Liver (tissue), 3 donors: ENCODE data around the gene ABCB9.

ENCODE experiments used
- CTCF ChIP-seq: fragments of 150-350 bp; IDR thresholded peaks from 2 replicates; pipeline ENCODE4 v1.5.1; 2017; ENCODE audit warnings: improper control_type of control experiment, low read depth, low read length; ENCODE audit not compliant: missing input control
- EGR1 ChIP-seq, 2 donors: IDR thresholded peaks; 2 replicates each; pipeline ENCODE4 v1.6.1; 2016 to 2018; ENCODE audit warnings: antibody characterized with exemption in 2 of 2, low read depth in 2 of 2
- FOXA1 ChIP-seq: IDR thresholded peaks from 2 replicates; pipeline ENCODE4 v1.6.1; 2016; ENCODE audit warnings: antibody characterized with exemption
- FOXA2 ChIP-seq: IDR thresholded peaks from 2 replicates; pipeline ENCODE4 v1.6.1; 2016; ENCODE audit warnings: antibody characterized with exemption
- GABPA ChIP-seq, 2 donors: IDR thresholded peaks in 1 of 2; conservative IDR thresholded peaks in 1 of 2; 2 replicates each; pipeline ENCODE4 v1.6.1; 2016; ENCODE audit warnings: antibody characterized with exemption in 2 of 2, mild to moderate bottlenecking in 1 of 2, moderate library complexity in 1 of 2
- HNF4A ChIP-seq, 2 donors: conservative IDR thresholded peaks; 2 replicates each; pipeline ENCODE4 v1.6.1; 2016; ENCODE audit warnings: antibody characterized with exemption in 2 of 2, mild to moderate bottlenecking in 2 of 2
- JUND ChIP-seq, 2 donors: IDR thresholded peaks; 2 replicates each; pipeline ENCODE4 v1.6.1; 2016; ENCODE audit warnings: antibody characterized with exemption in 2 of 2
- MAX ChIP-seq: IDR thresholded peaks from 2 replicates; pipeline ENCODE4 v1.6.1; 2016; ENCODE audit warnings: antibody characterized with exemption
- RAD21 ChIP-seq, 2 donors: IDR thresholded peaks; 2 replicates each; pipeline ENCODE4 v1.6.1; 2016; ENCODE audit warnings: antibody characterized with exemption in 2 of 2, mild to moderate bottlenecking in 2 of 2
- REST ChIP-seq: IDR thresholded peaks from 2 replicates; pipeline ENCODE4 v1.6.1; 2016; ENCODE audit warnings: antibody characterized with exemption, mild to moderate bottlenecking
- RXRA ChIP-seq, 2 donors: IDR thresholded peaks; 2 replicates each; pipeline ENCODE4 v1.6.1; 2017 to 2018; ENCODE audit warnings: antibody characterized with exemption in 2 of 2, mild to moderate bottlenecking in 1 of 2
- SP1 ChIP-seq: IDR thresholded peaks from 2 replicates; pipeline ENCODE4 v1.6.1; 2018; ENCODE audit warnings: antibody characterized with exemption, mild to moderate bottlenecking
- TAF1 ChIP-seq: conservative IDR thresholded peaks from 2 replicates; pipeline ENCODE4 v1.6.1; 2016; ENCODE audit warnings: antibody characterized with exemption, mild to moderate bottlenecking
- ZBTB33 ChIP-seq: IDR thresholded peaks from 2 replicates; pipeline ENCODE4 v1.6.1; 2016; ENCODE audit warnings: antibody characterized with exemption
- donor health status: healthy.
- donor health status: healthy.

- TF ChIP-seq SP1 (no peak), GABPA (IDR thresholded peaks at IDR 0.05 in 1 of 2, conservative IDR thresholded peaks at IDR 0.05 in 1 of 2) (no peak), CTCF (no peak), RAD21 (IDR thresholded peaks at IDR 0.05) (no peak), JUND (IDR thresholded peaks at IDR 0.05) (no peak), MAX (no peak), TAF1 (no peak), REST (no peak), FOXA2 (no peak), FOXA1 (no peak), RXRA (IDR thresholded peaks at IDR 0.05) (no peak), ZBTB33 (no peak), EGR1 (IDR thresholded peaks at IDR 0.05; ENCODE audit: low read depth in 2 of 2) (no peak), HNF4A (conservative IDR thresholded peaks at IDR 0.05) (no peak)
Observed at GRCh38 chr12:123005081-123005626, 38.9 kb upstream of the ABCB9 start.
